C1 segment of cervical spinal cord (tissue), 14 donors: Measurements from ENCODE around the gene ERVH48-1.
"Not testable (repeated sequence)": the region's sequence is repeated elsewhere in the genome, so short reads cannot be mapped to it uniquely, and the experiment has no call there.

ENCODE experiments used
- DNase-seq, 14 donors: peaks; one replicate each; lab custom pipeline; 2025; lab: John Stamatoyannopoulos, UW

ERVH48-1 gene

DNA sequence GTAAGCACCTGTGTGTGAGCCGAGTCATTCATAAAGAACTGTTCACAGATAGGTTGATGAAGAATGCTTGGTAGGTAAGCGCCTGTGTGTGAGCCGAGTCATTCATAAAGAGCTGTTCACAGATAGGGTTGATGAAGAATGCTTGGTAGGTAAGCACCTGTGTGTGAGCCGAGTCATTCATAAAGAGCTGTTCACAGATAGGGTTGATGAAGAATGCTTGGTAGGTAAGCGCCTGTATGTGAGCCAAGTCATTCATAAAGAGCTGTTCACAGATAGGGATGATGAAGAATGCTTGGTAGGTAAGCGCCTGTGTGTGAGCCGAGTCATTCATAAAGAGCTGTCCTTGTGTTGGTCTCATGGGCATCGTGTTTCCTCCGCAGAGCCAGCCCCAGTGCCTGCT, 16.9 kb downstream of the ERVH48-1 start:
- DNase-seq, result not testable (repeated sequence)

DNA sequence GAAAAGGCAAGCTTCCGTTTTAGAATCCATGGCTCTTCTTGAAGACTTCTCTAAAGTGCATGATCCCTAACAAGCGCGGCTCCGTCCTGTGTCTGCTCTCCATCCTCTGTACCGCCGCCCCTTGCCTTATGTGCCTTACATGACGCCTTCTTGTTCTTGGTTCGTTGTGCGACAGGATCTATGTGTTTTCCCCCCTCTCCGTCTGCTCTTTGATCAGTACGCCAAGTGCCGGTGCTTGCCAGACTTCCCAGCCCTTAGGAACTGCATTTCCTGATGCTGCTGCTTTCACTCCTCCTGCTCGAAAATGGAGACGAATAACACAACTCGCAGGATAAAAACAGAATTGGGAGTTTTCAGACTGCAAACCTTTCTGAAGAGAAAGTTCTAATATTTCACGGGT, 19.2 kb downstream of the ERVH48-1 start:
- no peak for DNase-seq

DNA sequence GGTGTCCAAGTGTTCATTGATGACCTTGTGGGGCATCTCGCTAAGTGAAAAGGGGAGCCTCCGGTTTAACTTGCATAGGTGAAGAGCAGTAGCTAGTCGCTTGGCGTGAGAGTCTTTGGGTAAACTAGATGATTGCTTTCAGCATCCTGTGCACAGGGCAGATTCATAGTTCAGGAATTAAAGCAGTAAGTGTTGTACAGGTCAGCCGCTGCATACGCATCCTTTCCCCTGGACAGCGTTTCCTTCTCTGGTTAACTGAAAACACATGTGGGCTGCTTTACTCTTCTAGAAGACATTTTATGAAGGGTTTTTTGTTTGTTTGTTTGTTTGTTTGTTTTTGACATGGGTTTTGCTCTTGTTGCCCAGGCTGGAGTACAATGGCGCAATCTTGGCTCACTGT, 20.2 kb downstream of the ERVH48-1 start:
- no peak for DNase-seq

DNA sequence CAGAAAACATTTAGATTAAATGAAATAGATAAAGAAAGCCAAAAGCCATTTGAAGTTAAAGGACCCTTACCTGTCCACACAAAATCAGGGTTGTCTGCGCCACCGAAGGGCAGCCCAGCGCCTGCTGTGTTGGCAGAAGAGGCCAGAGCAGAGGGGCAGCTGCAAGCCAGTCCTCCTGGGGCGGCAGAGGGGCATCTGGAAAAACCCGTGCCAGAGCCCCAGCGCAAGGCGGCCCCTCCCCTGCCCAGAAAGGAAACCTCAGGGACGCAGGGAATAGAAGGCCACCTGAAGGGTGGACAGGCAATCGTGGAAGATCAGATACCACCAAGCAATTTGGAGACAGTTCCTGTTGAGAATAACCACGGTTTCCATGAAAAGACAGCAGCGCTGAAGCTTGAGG, 21.6 kb downstream of the ERVH48-1 start:
- DNase-seq, result no peak

DNA sequence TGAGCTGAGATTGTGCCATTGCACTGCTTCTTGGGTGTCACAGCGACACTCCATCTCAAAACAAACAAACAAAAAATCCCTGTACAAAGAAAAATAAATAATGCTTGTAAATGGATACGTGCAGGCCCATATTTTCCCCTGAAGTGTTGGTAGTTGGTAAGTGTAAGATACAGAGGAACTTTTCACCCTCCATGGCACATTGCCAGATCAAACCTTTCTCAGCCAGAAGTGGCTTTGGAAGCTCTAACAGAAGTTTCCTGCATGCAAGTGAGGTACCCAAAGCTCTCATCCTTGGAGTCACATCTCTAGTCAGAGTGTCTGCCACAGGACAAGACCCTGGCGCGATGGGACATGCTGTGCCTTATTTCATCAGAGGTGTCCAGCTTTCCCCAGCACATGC, 25.0 kb downstream of the ERVH48-1 start:
- no peak for DNase-seq

DNA sequence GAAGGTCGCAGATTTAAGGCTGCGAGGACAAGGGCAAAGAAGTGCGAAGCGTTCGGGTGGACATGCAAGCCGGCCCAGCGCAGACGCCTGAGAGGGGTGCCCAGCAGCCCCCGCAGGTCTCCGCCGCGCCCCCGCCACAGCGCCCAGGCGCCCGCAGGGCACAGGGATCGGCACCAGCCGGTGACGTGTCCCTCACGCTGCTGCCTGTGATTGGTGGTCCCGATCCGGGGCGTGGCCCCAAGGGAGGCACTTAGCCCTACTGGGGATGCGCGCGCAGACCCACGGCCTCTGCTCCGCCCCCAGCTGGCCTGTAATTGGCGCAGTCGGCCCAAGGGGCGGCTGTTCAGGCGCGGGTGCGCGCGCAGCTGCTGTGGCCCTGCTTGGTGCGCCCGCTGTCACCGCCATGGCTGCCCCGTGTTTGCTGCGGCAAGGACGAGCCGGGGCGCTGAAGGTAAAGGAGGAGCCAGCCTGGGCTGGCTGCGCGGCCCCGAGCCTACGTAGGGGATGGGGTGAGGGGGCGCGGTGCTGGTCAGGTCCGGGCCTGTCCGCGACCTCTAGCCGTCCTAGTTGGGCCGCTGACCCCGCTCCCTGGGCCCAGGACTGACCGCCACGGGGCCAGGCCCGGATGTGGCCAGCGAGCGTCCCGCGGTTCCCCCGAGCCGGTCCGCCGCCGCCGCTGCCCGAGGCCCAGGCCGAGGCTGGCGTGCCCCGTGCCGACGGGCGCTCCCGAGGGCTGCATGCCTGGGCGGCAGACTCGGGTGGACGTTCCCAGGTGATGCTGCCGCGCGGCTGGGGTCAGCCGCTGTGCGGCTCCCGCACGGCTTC, 32.3 kb downstream of the ERVH48-1 start, which contains the start of gene NDUFV3:
TSS of gene NDUFV3 (plus strand) at position 379 of the 825 bp plus-strand sequence. CDS start at position 404, 25 bp downstream.
- DNase-seq, result peak; percentile 92 to 100 (median 98)

DNA sequence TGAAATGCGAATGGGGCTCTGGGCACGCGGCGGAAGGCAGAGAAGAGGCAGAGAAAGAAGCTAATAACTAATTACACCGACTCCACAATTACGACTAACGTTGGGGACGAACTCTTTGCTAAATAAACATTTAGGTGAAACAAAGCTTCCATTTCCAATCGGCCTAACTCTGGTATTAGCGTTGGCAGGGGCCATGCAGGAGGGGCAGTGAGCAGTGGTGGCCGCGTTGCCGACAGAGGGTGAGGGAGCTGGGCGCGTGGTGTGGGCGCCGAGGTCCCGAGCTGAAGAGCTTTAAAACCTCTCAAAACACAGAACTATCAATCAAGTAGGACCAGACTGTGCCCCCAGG, 32.9 kb downstream of the ERVH48-1 start:
- peak in 1 of 14 donors; percentile 29 for DNase-seq

DNA sequence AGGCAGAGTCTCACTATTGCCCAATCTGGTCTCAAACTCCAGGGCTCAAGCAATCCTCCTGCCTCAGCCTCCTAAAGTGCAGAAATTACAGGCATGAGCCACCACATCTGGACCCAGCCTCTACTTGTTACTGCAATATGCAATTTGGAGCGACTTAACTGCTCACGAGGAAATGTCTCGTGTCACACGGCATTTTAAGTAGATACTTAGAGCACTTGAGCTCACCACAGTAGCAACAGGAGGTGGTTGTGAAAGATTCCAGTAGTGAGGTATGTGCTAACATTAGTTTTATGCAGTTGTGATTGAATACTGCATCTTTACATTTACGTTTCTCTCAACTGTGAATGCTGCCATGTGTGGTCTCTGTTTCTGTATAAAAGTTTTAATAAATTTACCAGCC, 38.1 kb downstream of the ERVH48-1 start:
- DNase-seq, result no peak

DNA sequence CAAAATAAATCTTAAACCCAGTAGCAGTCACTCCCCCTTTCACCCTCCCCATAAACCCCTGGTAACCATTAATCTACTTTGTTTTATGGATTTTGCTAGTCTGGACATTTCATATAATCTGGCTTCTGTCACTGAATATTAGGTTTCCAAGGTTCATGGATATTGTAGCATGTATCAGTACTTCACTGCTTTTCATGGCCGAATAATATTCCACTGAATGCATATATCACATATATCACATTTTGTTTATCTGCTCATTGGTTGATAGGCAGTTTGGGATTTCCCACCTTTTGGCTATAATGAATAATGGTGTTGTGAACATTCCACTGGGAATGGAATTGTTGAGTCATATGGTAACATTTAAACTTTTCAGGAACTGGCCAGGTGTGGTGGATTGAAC, 41.5 kb downstream of the ERVH48-1 start:
- DNase-seq, result no peak

DNA sequence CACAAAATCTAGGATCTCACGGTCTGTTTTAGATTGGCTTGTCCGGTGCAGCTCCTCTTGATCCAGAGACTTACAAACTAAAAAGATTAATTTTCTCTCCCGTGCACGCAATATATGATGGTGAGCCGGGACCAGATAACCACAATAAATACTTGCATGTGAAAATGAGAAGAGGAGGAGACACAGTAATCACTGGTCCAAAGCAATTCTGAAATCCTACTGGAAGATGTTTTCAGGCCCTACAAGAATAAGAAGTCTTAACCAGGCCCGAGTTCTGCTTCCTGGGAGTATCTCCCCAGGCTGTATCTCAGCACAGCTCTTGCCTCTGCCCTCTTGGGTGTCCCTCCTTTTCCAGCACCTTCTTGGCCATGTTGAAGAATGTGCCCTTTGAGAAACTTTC, 45.1 kb downstream of the ERVH48-1 start:
- DNase-seq, result no peak

DNA sequence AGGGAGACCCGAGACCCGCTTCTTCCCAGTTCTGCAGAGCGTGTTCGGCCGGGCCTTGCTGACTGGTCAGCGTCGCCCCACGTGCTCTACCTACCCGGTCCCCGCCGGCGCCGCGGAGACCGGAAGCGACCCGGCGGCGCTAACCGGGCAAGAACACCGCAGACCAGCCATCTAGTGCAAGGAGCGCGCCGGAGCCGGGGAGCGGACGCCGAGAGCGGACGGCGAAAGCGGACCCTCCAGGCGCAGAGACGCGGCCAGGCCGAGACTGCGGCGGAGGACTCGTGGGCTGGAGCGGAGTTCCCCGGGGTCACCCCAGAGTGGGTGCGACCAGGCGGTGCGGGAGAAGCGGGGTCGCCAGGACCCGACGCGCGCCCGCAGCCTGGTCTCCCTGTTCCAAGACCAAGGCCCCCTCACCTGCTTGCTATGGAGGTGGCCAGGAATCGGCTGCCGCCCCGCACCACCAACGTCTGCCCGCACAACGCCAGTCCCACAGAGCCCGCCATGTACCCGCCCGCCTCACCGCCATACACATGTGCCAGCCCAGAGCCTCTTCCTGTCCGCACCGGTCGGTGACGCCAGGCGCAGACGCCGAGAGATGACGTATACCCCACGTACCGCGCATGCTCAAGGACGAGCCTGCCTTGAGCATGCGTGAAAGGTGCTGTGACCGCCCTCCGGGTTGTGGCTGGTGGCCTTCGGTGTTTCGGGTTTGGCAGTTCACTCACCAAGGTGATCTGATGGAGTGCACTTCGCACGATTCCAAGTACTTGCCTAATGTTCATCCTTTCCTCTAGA, 46.2 kb downstream of the ERVH48-1 start, which contains the start of gene WDR4:
TSS of gene WDR4 (minus strand) at position 547 of the 795 bp plus-strand sequence. CDS start at position 503, 44 bp downstream.
- DNase-seq, result peak; percentile 79 to 98 (median 95)

DNA sequence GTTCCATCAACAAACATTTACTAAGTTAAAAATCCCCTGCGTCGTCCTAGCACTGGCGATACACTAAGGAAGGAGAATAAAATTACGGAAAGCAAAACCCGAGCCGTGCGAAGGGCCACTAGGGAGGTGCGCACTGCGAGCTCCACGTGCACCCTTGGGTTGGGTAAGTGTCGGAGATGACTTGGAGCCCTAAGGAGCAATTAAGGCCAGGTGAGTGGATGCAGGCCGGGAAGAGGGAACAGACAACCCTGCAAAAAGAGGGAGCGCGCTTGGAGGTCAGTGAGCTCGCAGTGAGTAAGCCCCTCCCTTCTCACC, 46.8 kb downstream of the ERVH48-1 start:
- DNase-seq, result no peak

DNA sequence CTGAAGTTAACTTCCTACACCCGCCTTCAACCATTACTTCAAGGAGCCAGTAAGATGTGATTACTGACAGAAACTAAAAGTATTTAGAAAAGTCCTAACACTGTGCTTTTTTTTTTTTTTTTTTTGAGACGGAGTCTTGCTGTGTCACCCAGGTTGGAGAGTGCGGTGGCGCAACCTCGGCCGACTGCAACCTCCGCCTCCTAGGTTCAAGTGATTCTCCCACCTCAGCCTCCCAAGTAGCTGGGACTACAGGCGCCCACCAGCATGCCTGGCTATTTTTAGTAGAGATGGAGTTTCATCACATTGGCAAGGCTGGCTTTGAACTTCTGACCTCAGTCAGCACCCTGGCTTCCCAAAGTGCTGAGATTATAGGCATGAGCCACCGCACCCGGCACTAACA, 49.6 kb downstream of the ERVH48-1 start:
- DNase-seq, result not testable (repeated sequence)

DNA sequence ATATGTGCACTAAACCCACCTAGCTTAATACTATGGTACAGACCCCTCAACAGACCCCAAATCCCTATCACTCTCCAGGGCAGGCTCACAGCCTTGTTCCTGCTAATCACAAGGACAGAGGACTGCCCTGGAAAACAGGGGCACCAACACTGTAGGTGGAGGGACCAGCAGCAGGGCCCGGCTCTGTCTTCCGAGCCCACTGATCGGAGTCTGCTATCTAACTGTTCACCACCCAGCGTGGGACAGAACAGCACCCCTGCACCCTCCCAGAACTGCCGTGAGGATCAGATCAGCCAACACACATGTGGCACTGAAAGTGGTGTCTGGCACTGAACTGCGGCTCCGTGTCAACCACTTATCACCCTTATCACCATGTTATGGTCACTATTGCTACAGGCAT, 52.3 kb downstream of the ERVH48-1 start:
- no peak for DNase-seq

DNA sequence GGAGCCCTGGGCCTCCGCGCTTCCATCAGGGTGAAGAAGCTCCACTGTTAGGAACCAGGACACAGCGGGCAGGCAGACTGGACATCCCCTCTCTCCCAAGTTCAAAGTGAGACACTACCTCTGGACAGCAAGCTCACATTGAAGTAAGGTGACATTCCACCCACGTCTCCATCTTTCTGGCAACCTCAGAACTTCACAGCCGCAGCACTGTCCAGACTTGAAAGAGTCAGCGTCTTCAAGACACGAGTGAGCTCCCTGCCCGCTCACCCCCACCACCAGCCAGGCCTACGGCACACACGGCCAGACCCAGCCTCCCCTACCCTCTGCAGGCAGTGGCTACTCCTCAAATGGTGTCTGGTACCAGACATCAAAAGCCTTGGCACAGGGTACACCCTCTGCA, 57.2 kb downstream of the ERVH48-1 start:
- no peak for DNase-seq
